K562 (cell line): ENCODE data around the gene HELZ. TPM values are rescaled to one million over a fixed set of nuclear protein-coding genes. Genes with fewer than 3 reads are reported as not detected.

ENCODE experiments used
- ATAC-seq: fragments of 200-7000 bp; cut with Tn5 transposase; 3 replicates; pipeline ENCODE4 v1.9.1; 2020; ENCODE audit warnings: moderate library complexity
- BruUV-seq: library from RNA; stranded (reverse); fragments of 400-500 nt; replicated peaks from 2 replicates; lab custom pipeline; 2021; lab: Mats Ljungman, UMichigan
- CTCF ChIA-PET: fragments of 300-600 bp; formaldehyde crosslinking; extraction: SDS; loops from one replicate; lab custom pipeline; 2021; ENCODE audit warnings: low intra/inter-chr PET ratio; lab: Yijun Ruan, JAX
- POLR2A ChIA-PET: fragments of 300-600, 350-650 bp; sonication (Branson Sonifier 250); formaldehyde crosslinking; extraction: SDS; loops from one replicate; lab custom pipeline; 2021; ENCODE audit warnings: antibody characterized with exemption, inconsistent platforms; lab: Yijun Ruan, JAX
- DNase-seq, 4 experiments: peaks; one replicate each; pipeline versions ENCODE4 v3.0.0 to v3.0.0-alpha.2; 2011 to 2018; ENCODE audit warnings: low spot score in 3 of 4, mixed read lengths in 3 of 4; ENCODE audit errors: extremely low read depth in 1 of 4
- FAIRE-seq: peaks from 2 replicates; lab custom pipeline; 2011; peaks lifted over from hg19 to GRCh38; lab: Jason Lieb, UNC
- H2AFZ ChIP-seq: 2 replicates; pipeline ENCODE4 v1.6.0; 2011; ENCODE audit warnings: low read depth, low read length, control low read depth, inconsistent platforms
- H3K27ac ChIP-seq: fragments of 200-600 bp; 3 replicates; pipeline ENCODE4 v1.8.0; 2011; ENCODE audit warnings: low read depth, mild to moderate bottlenecking, control low read depth, inconsistent platforms, low read length, moderate library complexity, mixed read lengths; ENCODE audit errors: extremely low read depth
- H3K27me3 ChIP-seq, 2 experiments: fragments of 300-600 bp in 1 of 2; 2 replicates in 1 of 2; 3 replicates in 1 of 2; pipeline versions ENCODE4 v1.6.0 to v1.8.0; 2011; ENCODE audit warnings: inconsistent platforms in 2 of 2, low read length in 2 of 2, mild to moderate bottlenecking in 1 of 2, mixed read lengths in 1 of 2, moderate library complexity in 1 of 2; ENCODE audit not compliant: control insufficient read depth in 2 of 2, insufficient read depth in 2 of 2
- H3K36me3 ChIP-seq: fragments of 300-600 bp; 3 replicates; pipeline ENCODE4 v1.8.0; 2011; ENCODE audit warnings: mild to moderate bottlenecking, low read length, inconsistent platforms; ENCODE audit not compliant: control insufficient read depth, insufficient read depth
- H3K4me1 ChIP-seq, 2 experiments: fragments of 200-600 bp in 1 of 2; replicated peaks in 1 of 2; 2 replicates in 1 of 2; 3 replicates in 1 of 2; pipeline versions ENCODE4 v1.5.1 to v1.8.0; 2011; ENCODE audit warnings: inconsistent platforms in 2 of 2, low read length in 2 of 2, mild to moderate bottlenecking in 1 of 2, mixed read lengths in 1 of 2, moderate library complexity in 1 of 2; ENCODE audit not compliant: control insufficient read depth in 2 of 2, insufficient read depth in 2 of 2
- H3K4me2 ChIP-seq: 2 replicates; pipeline ENCODE4 v1.6.1; 2011; ENCODE audit warnings: low read length, control low read depth, inconsistent platforms, mixed read lengths; ENCODE audit not compliant: insufficient read depth
- H3K4me3 ChIP-seq: fragments of 200-600 bp; sonication (generic), shearing (Covaris generic); 2 replicates; pipeline ENCODE4 v1.5.1; 2016; ENCODE audit warnings: control low read depth, inconsistent platforms
- H3K79me2 ChIP-seq: fragments of 200-600 bp; 3 replicates; pipeline ENCODE4 v1.8.0; 2011; ENCODE audit warnings: low read length, inconsistent platforms; ENCODE audit not compliant: control insufficient read depth, insufficient read depth
- H3K9ac ChIP-seq, 2 experiments: 2 replicates each; pipeline versions ENCODE4 v1.6.0 to v1.6.1; 2011; ENCODE audit warnings: low read depth in 2 of 2, low read length in 2 of 2, control low read depth in 1 of 2, inconsistent platforms in 1 of 2, mild to moderate bottlenecking in 1 of 2, mixed read lengths in 1 of 2; ENCODE audit not compliant: insufficient read depth in 1 of 2
- H3K9me1 ChIP-seq: one replicate; pipeline ENCODE4 v1.6.0; 2011; ENCODE audit warnings: inconsistent platforms, mild to moderate bottlenecking, low read length, moderate library complexity; ENCODE audit not compliant: control insufficient read depth, insufficient read depth
- H3K9me3 ChIP-seq: replicated peaks from 2 replicates; pipeline ENCODE4 v1.5.1; 2011; ENCODE audit warnings: low read depth, low read length, inconsistent platforms; ENCODE audit not compliant: control insufficient read depth, insufficient read depth
- H4K20me1 ChIP-seq: replicated peaks from 2 replicates; pipeline ENCODE4 v1.6.1; 2011; ENCODE audit warnings: low read length, inconsistent platforms, mixed read lengths; ENCODE audit not compliant: control insufficient read depth, insufficient read depth
- FOXA1 ChIP-seq: fragments of 450-650 bp; IDR thresholded peaks from 2 replicates; pipeline ENCODE4 v1.6.1; 2016; ENCODE audit warnings: mild to moderate bottlenecking, borderline replicate concordance
- MTA2 ChIP-seq: fragments of 450-650 bp; IDR thresholded peaks from 2 replicates; pipeline ENCODE4 v1.6.1; 2016; ENCODE audit warnings: low read depth
- ZNF165 ChIP-seq: fragments of 250-450 bp; sonication (Bioruptor Pico); IDR thresholded peaks from 2 replicates; pipeline ENCODE4 v1.4.0; 2020; ENCODE audit warnings: borderline replicate concordance
- WGBS: fragments of 100-300 bp; shearing (Covaris generic); methylation state at CpG from one replicate; pipeline ENCODE4 v1.1.6; 2016; ENCODE audit warnings: low coverage, mixed read lengths; ENCODE audit not compliant: insufficient coverage; ENCODE audit errors: missing lambda C conversion rate; 5-methylcytosine and 5-hydroxymethylcytosine counted together
- in situ Hi-C: fragments of 300-500 bp; cut with MboI; formaldehyde crosslinking; loops from 4 replicates; pipeline ENCODE4 v1.15.0; 2018; ENCODE audit warnings: inconsistent platforms, mixed read lengths
- intact Hi-C: fragments of 100-400 bp; cut with micrococcal nuclease; formaldehyde crosslinking; loops from 2 replicates; pipeline ENCODE4 v1.14.2; 2022
- polyA plus RNA-seq, 8 experiments: library from polyadenylated mRNA; depleted of rRNA in 4 of 8; stranded (reverse) in 5 of 8; unstranded in 3 of 8; fragments of >200 nt; fragmentation: Nextera tagmentation in 2 of 8; fragmentation: Illumina TruSeq in 1 of 8; extraction: Ambion mirVana in 2 of 8; extraction: Trizol in 1 of 8; gene quantifications; 2 replicates each; pipeline versions ENCODE4 v1.2.1 to v1.2.3, GENCODE V29; 2011 to 2014; ENCODE audit warnings: inconsistent platforms in 1 of 8, missing spikeins in 1 of 8
- total RNA-seq, 7 experiments: library from RNA; depleted of rRNA in 6 of 7; stranded (reverse); fragments of >200 nt in 6 of 7; fragmentation: Illumina TruSeq in 2 of 7; extraction: Trizol in 2 of 7; gene quantifications; 2 replicates each; pipeline versions ENCODE4 v1.2.1 to v1.2.3, GENCODE V29; 2011 to 2021; ENCODE audit warnings: low replicate concordance in 1 of 7
- TF ChIP-seq, protein P1 (sequence below): fragments of 250-450 bp; sonication (Bioruptor Pico); IDR thresholded peaks from 2 replicates; pipeline ENCODE4 v1.8.0; 2021; ENCODE audit warnings: borderline replicate concordance, mild to moderate bottlenecking, moderate library complexity; ENCODE audit not compliant: poor library complexity, severe bottlenecking

HELZ gene
- total and polyA plus RNA-seq, 9 of the 15 experiments (the other 6 are each of a cell fraction or from before 2014, with no cell fraction given) = 5.2 to 39.8 (median 17.3) TPM

DNA sequence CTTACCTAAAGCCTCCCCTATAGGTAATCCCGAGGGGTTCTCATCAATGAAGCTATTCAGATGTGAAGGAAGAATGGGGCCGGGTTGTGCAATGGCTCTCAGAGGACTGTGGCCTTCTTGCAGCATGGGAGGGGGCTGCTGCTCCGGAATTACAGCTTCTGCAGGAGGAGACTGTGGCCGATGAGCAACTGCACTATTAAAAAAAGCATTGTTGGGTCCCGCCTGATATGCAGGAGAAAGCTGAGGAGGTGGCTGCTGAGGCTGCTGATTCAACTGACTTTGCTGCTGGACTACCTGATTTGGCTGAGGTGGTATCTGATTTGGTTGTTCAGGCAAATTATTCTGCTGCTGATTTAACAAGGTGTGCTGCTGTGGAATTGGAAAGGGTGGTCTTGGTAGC, 135.9 kb downstream of the HELZ start (continued):
- TF ChIP-seq ZNF165 (CRISPR knock-in tag) = no peak

DNA sequence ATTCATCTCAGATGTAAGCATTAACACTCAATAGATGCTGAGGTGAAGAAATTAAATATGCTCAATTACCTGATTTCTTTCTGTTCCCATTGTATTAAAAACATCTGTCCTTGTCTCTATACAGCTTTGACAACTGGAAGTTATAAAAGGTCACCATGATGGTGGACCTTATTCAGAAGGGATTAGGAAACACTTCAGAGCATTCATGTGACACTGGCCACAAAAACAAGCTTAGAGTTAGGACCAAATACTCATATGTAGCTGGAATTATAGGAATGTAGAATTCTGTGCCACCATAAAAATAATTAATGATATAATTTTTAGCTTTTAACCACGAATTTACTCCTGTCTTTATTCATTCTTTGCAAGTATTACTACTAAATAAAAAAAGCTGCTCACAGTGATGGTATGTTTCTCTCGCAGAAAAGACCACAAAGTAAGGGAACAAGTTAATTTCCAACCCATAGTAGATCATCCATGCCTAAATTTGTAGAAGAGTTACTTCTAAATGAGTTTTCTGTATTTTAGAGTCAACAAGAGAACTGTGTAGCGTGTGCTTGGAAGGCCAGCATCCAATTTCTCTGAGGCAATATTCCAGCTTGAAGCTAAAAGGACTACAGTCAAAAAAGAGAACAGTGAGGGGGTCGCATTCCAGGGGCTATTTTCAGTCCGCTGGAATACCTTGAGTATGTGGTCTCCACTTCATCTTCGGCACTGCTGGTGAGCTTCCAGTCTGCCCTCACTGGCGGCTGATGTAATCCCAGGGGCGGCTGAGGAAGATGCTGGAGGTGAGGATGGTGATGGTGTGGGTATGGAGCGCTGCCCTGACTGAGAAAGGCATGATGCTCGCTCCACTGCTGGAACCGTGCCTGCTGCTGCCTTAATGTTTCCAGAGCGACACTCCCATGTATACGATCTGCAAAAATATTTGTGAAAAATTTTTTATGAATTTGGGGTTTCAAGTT, 136.9 kb downstream of the HELZ start:
- BruUV-seq = no TSS peak
- Histone ChIP-seq H2AFZ (no peak overlapping the region), H3K9me3 (no peaks in the 10 kb centered on the region), H3K27me3 (no peaks in the 10 kb centered on the region), H3K27ac (no peak overlapping the region), H3K9me1 (no peaks in the 10 kb centered on the region)
- POLR2A ChIA-PET = interaction anchor here (0.6 to 1.1 kb wide), 2 partner anchors 14 to 18 kb away, joined by 3 read pairs; no protein-coding TSS in a partner anchor
- intact Hi-C loops = no loop called here
- 87% methylated on average over 13 of the region's 13 CpGs for WGBS
- CTCF ChIA-PET = no interaction called here
- no peak for TF ChIP-seq FOXA1
- TF ChIP-seq MTA2 = no peak
- TF ChIP-seq, protein P1, sequence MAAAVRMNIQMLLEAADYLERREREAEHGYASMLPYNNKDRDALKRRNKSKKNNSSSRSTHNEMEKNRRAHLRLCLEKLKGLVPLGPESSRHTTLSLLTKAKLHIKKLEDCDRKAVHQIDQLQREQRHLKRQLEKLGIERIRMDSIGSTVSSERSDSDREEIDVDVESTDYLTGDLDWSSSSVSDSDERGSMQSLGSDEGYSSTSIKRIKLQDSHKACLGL = no peak
- TF ChIP-seq, all 486 proteins: peak for 0
- Histone ChIP-seq H3K36me3 (peaks cover 73% of the 10 kb centered on the region), H4K20me1 (no peaks in the 10 kb centered on the region), H3K4me2 (no peak overlapping the region), H3K4me3 (no peak overlapping the region), H3K4me1 (peaks cover 0 to 17% of the 10 kb centered on the region in 2 experiments; a peak in 3 of 5 replicates), H3K9ac (no peak overlapping the region), H3K79me2 (0 out of 3 replicates have a peak, but pooled peaks cover 3% of the 10 kb centered on the region)
- FAIRE-seq = no peak
- in situ Hi-C loops = no loop called here
- DNase-seq = no peak
- ATAC-seq = no peak
